SU-DHL-6 (cell line): ENCODE data around the gene LCN10.

ENCODE experiments used
- EZH2phosphoT487 ChIP-seq: fragments of 200-600 bp; sonication (generic), shearing (Covaris generic); conservative IDR thresholded peaks from 2 replicates; pipeline ENCODE4 v1.6.1; 2018; ENCODE audit warnings: mild to moderate bottlenecking, antibody characterized with exemption, low read length, moderate library complexity, mixed read lengths
- TF ChIP-seq, protein P1 (sequence below): fragments of 200-600 bp; sonication (generic); IDR thresholded peaks from one replicate; pipeline ENCODE4 v1.5.1; 2017; ENCODE audit warnings: antibody characterized with exemption, mild to moderate bottlenecking, low read length, moderate library complexity; ENCODE audit not compliant: insufficient read depth, poor library complexity, severe bottlenecking

DNA sequence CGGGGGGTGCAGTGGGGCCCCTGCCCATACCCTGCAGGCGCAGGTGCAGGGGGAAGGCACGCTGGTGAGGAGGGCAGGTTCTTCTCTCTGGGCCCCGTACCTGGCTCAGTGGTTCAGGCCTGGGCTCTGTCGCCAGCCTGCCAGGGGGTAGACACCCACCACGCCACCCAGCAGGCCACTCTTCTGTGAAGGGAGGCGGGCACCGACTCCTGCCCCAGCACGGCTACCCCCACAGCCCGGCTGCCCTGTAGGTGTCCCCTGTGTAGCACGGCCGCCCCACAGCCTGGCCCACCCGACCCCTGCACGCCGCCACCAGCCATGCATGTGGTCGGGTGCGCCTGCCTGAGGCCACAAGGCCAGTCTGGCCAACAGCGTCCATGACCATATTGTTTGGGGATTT lies 3.9 kb upstream of the LCN10 start:
- TF ChIP-seq, protein P1, sequence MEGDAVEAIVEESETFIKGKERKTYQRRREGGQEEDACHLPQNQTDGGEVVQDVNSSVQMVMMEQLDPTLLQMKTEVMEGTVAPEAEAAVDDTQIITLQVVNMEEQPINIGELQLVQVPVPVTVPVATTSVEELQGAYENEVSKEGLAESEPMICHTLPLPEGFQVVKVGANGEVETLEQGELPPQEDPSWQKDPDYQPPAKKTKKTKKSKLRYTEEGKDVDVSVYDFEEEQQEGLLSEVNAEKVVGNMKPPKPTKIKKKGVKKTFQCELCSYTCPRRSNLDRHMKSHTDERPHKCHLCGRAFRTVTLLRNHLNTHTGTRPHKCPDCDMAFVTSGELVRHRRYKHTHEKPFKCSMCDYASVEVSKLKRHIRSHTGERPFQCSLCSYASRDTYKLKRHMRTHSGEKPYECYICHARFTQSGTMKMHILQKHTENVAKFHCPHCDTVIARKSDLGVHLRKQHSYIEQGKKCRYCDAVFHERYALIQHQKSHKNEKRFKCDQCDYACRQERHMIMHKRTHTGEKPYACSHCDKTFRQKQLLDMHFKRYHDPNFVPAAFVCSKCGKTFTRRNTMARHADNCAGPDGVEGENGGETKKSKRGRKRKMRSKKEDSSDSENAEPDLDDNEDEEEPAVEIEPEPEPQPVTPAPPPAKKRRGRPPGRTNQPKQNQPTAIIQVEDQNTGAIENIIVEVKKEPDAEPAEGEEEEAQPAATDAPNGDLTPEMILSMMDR, result no peak
- no peak for TF ChIP-seq EZH2phosphoT487
